ENCODE data around the gene MN1. TPM values are rescaled to one million over a fixed set of nuclear protein-coding genes. Genes with fewer than 3 reads are reported as not detected.

MN1 gene
- total and polyA plus RNA-seq, 12 donors = 0.64 to 2.7 (median 1.1) TPM

DNA sequence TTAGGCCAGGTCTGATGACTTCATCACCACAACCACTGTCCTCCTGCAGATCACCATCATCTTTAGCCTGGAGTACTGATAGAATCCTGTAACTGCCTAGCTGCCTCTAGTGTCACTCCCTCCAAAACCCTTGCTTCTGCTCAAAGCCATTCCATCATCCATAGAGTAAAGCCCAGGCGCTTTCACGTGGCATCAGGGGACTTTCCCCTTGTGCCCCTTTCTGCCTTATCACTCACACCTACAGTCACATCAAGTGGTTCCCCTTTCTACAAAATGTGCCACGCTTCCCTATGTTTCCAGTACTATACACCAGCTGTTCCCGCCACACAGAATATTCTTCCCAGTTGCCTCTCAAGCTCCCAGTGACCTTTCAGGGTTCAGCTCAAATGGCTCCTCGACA is 75.9 kb downstream of the MN1 start:
- no peaks in the 10 kb centered on the region for H3K9me3 ChIP-seq (replicated peaks in 1 of 3)
- peak overlapping the region in 1 of 5 donors; percentile 78 for H3K27ac ChIP-seq
- intact Hi-C loops (cut with DNase I) = no loop called here
- WGBS, 4 donors = 78 to 88% (median 86%) methylated on average over 5 of the region's 5 CpGs
- TF ChIP-seq, protein P1, sequence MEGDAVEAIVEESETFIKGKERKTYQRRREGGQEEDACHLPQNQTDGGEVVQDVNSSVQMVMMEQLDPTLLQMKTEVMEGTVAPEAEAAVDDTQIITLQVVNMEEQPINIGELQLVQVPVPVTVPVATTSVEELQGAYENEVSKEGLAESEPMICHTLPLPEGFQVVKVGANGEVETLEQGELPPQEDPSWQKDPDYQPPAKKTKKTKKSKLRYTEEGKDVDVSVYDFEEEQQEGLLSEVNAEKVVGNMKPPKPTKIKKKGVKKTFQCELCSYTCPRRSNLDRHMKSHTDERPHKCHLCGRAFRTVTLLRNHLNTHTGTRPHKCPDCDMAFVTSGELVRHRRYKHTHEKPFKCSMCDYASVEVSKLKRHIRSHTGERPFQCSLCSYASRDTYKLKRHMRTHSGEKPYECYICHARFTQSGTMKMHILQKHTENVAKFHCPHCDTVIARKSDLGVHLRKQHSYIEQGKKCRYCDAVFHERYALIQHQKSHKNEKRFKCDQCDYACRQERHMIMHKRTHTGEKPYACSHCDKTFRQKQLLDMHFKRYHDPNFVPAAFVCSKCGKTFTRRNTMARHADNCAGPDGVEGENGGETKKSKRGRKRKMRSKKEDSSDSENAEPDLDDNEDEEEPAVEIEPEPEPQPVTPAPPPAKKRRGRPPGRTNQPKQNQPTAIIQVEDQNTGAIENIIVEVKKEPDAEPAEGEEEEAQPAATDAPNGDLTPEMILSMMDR (IDR thresholded peaks at IDR 0.05) = no peak
- no peak for TF ChIP-seq POLR2A (IDR thresholded peaks at IDR 0.05)
- DNase-seq = no peak
- H3K4me3 ChIP-seq = no peak overlapping the region
- H3K27me3 ChIP-seq = no peaks in the 10 kb centered on the region
- H3K4me1 ChIP-seq (replicated peaks in 1 of 2) = no peaks in the 10 kb centered on the region
- no peaks in the 10 kb centered on the region for H3K36me3 ChIP-seq (replicated peaks in 1 of 2)

DNA sequence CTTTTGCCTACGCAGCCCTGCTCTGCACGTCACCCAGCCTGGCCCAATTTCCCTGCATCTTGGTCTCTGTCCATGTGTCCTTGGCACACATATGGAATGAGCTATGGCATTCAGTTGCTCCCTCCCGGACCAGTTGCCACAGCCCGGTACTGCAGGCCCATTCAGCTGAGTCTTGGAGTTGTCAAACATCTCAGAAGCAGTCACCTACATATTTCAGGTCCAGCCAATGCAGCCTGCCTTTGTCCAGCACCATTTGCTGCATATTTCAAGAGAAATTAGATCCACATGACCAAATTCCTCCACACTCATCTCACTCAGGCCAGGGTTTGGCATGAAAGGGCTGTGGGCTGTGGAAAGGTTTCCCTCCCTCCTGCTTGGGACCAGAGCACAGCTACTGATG is 76.8 kb downstream of the MN1 start:
- intact Hi-C loops (cut with DNase I) = no loop called here
- Histone ChIP-seq H3K4me3 (no peak overlapping the region), H3K27ac (no peak overlapping the region), H3K36me3 (replicated peaks in 1 of 2) (no peaks in the 10 kb centered on the region), H3K4me1 (replicated peaks in 1 of 2) (no peaks in the 10 kb centered on the region), H3K9me3 (replicated peaks in 1 of 3) (no peaks in the 10 kb centered on the region), H3K27me3 (no peaks in the 10 kb centered on the region)
- WGBS, 4 donors = 29 to 64% (median 56%) methylated on average over 2 to 4 of the region's 4 CpGs
- TF ChIP-seq POLR2A (IDR thresholded peaks at IDR 0.05) = no peak
- TF ChIP-seq, protein P1 (IDR thresholded peaks at IDR 0.05) = no peak
- DNase-seq = peak in 4 of 7 donors; percentile 32 to 67 (median 54)

DNA sequence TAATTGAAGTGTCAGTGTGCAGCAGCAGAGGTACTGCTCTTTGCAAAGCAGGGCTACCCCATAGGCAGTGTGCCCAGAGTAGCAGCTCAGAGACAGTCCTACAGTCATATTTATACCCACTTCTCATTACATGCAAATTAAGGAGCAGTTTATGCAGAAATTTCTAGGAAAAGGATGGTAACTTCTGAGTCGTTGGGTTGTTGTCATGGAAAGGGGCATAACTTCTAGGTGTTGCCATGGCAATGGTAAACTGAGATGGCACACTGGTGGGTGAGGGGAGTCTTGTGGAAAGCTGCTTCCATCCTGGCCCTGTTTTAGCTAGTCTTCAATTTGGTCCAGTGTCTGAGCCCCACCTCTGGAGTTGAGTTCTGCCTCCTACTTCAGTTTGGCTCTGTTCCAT is 77.4 kb downstream of the MN1 start:
- WGBS, 4 donors = 14 to 81% (median 71%) methylated on average over 1 of the region's 1 CpG
- H3K36me3 ChIP-seq (replicated peaks in 1 of 2) = no peaks in the 10 kb centered on the region
- H3K9me3 ChIP-seq (replicated peaks in 1 of 3) = no peaks in the 10 kb centered on the region
- no peaks in the 10 kb centered on the region for H3K27me3 ChIP-seq
- no peak for DNase-seq
- TF ChIP-seq POLR2A (IDR thresholded peaks at IDR 0.05) = no peak
- TF ChIP-seq, protein P1 (IDR thresholded peaks at IDR 0.05) = no peak
- H3K4me3 ChIP-seq = no peak overlapping the region
- intact Hi-C loops (cut with DNase I) = no loop called here
- no peak overlapping the region for H3K27ac ChIP-seq
- H3K4me1 ChIP-seq (replicated peaks in 1 of 2) = no peaks in the 10 kb centered on the region

DNA sequence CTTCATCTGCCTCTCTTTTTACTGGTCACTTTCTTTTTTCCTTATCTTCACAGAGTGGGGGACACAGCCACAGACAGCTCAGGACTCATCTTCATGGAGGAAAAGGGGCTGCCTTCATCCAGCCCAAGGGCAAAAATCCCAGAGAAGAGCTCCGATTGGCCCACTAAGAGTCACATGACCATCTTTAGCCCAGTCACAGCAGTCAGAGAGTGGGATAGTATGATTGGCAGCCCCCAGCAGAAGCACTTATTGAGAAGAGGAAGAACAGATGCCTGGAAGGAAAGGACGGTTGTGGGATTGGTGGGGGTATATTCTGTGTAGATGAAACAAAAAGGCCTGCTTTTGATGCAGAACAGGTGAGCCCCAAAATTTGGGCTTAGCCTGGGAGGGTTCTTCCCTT is 77.8 kb downstream of the MN1 start:
- intact Hi-C loops (cut with DNase I) = no loop called here
- H3K4me3 ChIP-seq = no peak overlapping the region
- H3K36me3 ChIP-seq (replicated peaks in 1 of 2) = no peaks in the 10 kb centered on the region
- DNase-seq = no peak
- no peaks in the 10 kb centered on the region for H3K4me1 ChIP-seq (replicated peaks in 1 of 2)
- no peaks in the 10 kb centered on the region for H3K9me3 ChIP-seq (replicated peaks in 1 of 3)
- no peak overlapping the region for H3K27ac ChIP-seq
- TF ChIP-seq POLR2A (IDR thresholded peaks at IDR 0.05) = no peak
- TF ChIP-seq, protein P1 (IDR thresholded peaks at IDR 0.05) = no peak
- no peaks in the 10 kb centered on the region for H3K27me3 ChIP-seq
- 63 to 82% (median 72%) methylated on average over 2 of the region's 2 CpGs for WGBS, 4 donors

All from adrenal gland (tissue), 12 donors.